GM13977 (cell line): ENCODE measurements around the gene NEBL.

Experiments used
- DNase-seq: peaks from one replicate; pipeline ENCODE4 v3.0.0; 2012; ENCODE audit warnings: low spot score
- CTCF ChIP-seq: IDR thresholded peaks from 2 replicates; pipeline ENCODE4 v1.5.1; 2012; ENCODE audit warnings: mild to moderate bottlenecking, control low read depth; ENCODE audit not compliant: insufficient read depth; ENCODE audit errors: extremely low read depth, missing control alignments
- in situ Hi-C: fragments of 300-500 bp; cut with MboI; formaldehyde crosslinking; loops from one replicate; pipeline ENCODE4 v1.12.0; 2022; ENCODE audit warnings: low sequenced_read_pairs, low pct_unique_long_range_greater_than_20kb, mixed read lengths, inconsistent platforms; ENCODE audit not compliant: unreplicated experiment

NEBL gene

GRCh38 chr10:20935301-20935700, 38.2 kb upstream of the NEBL start:
- TF ChIP-seq CTCF = no peak
- in situ Hi-C loops = no loop called here
- no peak for DNase-seq

GRCh38 chr10:20933705-20934104, 36.6 kb upstream of the NEBL start:
- in situ Hi-C loops = no loop called here
- DNase-seq = no peak
- no peak for TF ChIP-seq CTCF

GRCh38 chr10:20932606-20933126, 35.6 kb upstream of the NEBL start:
- in situ Hi-C loops = no loop called here
- no peak for TF ChIP-seq CTCF
- DNase-seq = no peak

- DNase-seq = no peak
- no peak for TF ChIP-seq CTCF
- in situ Hi-C loops = no loop called here
These were observed 34.2 kb upstream of the NEBL start for GRCh38 chr10:20931156-20931795.

GRCh38 chr10:20927456-20927855, 30.3 kb upstream of the NEBL start:
- no peak for DNase-seq
- TF ChIP-seq CTCF = no peak
- in situ Hi-C loops = no loop called here

GRCh38 chr10:20922451-20922850, 25.3 kb upstream of the NEBL start:
- in situ Hi-C loops = no loop called here
- TF ChIP-seq CTCF = no peak
- DNase-seq = no peak

- in situ Hi-C loops = no loop called here
- no peak for DNase-seq
- TF ChIP-seq CTCF = no peak
These were observed 24.9 kb upstream of the NEBL start for GRCh38 chr10:20922033-20922432.
